AG04449 (cell line): ENCODE results near the gene CCDC152.

Experiments
- CTCF ChIA-PET: fragments of 350-600 bp; formaldehyde crosslinking; extraction: SDS; loops from one replicate; lab custom pipeline; 2021; ENCODE audit warnings: antibody characterized with exemption; lab: Yijun Ruan, JAX
- POLR2A ChIA-PET: fragments of 400-600, 350-600 bp; formaldehyde crosslinking; extraction: SDS; loops from one replicate; lab custom pipeline; 2020; ENCODE audit warnings: antibody characterized with exemption, inconsistent platforms; lab: Yijun Ruan, JAX
- DNase-seq: peaks from one replicate; pipeline ENCODE4 v3.0.0-alpha.2; 2010; ENCODE audit warnings: low read depth, low spot score
- H3K4me3 ChIP-seq: 2 replicates; pipeline ENCODE4 v1.5.1; 2011; ENCODE audit warnings: low read depth, mild to moderate bottlenecking, control low read depth, low read length
- TF ChIP-seq, protein P1 (sequence below): IDR thresholded peaks from one replicate; pipeline ENCODE4 v1.5.1; 2011; ENCODE audit warnings: mild to moderate bottlenecking, moderate library complexity, low read length, control low read depth, inconsistent platforms; ENCODE audit not compliant: insufficient read depth; ENCODE audit errors: missing control alignments

Gene CCDC152

DNA sequence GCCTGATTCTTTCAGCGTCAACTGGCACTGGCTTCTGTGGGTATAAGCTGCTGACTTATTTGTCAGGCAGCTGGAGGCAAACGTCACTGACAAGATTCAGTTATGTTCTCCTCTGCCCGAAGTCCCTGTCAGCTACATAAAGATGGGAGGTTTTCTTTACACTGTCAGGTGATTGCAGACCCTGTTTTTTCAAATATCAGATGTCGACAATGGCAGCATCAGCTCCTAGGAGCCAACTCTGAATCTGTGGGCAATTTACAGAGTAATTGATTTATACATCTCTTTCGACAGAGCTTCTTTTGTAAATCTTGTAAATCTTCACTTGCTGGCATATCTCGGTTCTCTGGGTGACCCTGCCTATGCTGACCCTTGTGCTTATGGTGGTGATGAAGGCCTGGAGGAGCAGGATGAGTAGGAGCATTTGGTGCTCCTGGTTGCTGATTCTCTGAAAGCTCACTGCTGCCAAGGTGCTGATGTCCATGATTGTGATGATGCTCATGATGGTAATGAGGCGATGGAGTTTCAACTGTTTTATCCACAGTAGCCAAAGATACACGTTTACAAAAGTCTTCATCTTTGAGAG, 44.2 kb downstream of the CCDC152 start:
- no peak overlapping the region for H3K4me3 ChIP-seq
- POLR2A ChIA-PET: no interaction called here
- TF ChIP-seq, protein P1, sequence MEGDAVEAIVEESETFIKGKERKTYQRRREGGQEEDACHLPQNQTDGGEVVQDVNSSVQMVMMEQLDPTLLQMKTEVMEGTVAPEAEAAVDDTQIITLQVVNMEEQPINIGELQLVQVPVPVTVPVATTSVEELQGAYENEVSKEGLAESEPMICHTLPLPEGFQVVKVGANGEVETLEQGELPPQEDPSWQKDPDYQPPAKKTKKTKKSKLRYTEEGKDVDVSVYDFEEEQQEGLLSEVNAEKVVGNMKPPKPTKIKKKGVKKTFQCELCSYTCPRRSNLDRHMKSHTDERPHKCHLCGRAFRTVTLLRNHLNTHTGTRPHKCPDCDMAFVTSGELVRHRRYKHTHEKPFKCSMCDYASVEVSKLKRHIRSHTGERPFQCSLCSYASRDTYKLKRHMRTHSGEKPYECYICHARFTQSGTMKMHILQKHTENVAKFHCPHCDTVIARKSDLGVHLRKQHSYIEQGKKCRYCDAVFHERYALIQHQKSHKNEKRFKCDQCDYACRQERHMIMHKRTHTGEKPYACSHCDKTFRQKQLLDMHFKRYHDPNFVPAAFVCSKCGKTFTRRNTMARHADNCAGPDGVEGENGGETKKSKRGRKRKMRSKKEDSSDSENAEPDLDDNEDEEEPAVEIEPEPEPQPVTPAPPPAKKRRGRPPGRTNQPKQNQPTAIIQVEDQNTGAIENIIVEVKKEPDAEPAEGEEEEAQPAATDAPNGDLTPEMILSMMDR: no peak
- CTCF ChIA-PET: interaction anchor here (1.4 kb wide), 1 partner anchor 9 kb away, joined by 5 read pairs; no protein-coding TSS in a partner anchor
- DNase-seq: no peak

DNA sequence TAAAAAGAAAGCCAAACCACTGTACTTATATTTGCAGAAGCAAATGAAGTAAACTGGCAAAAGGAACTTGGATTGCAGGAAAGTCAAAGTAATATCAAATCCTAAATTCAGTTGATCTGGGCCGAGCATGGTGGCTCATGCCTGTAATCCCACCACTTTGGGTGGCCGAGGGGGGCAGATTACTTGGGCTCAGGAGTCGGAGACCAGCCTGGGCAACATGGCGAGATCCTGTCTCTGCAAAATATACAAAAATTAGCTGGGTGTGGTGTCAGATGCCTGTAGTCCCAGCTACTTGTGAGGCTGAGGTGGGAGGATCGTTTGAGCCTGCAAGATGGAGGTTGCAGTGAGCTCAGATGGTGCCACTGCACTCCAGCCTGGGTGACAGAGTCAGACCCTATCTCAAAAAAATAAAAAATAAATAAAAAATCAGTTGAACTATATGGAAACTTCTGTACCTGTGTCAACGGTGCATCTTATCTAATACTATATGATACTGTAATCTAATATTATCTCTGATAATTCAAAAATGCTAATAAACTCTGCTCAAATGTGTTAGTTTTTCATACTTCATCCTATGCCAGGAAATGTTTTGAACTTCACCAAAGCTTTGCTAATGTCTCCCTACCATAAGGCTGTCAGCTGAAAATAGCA, 45.0 kb downstream of the CCDC152 start:
- no peak overlapping the region for H3K4me3 ChIP-seq
- TF ChIP-seq, protein P1: no peak
- ChIA-PET POLR2A (no interaction called here), CTCF (interaction anchor here (1.4 kb wide), 1 partner anchor 9 kb away, joined by 5 read pairs; no protein-coding TSS in a partner anchor)
- no peak for DNase-seq

DNA sequence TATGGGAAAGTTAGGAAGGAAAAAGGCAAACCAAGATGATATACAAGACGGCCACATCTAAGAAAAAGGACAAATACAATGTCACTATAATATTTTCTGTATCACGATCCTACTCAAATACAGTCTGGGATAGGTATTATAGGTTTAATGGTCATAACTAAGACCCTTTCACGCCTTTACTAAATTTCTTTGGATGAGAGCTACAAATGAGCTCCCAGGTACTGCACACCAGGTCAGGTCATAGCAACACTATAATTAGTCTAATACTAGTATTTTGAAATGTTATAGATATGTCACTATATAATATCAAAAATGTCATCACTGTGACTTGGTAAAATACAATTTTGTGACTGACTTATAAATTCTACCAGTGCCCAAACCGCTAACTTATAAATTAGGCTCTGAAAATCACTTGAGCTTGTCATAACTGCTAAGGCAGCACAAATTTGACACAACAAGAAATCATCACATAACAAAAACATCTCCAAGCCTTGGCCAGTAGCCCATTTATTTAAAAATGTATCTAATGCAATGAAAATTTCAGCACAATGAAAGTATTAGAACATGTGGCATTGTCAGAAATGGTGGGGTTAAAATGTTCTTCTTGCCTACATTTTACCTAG, 48.2 kb downstream of the CCDC152 start:
- ChIA-PET CTCF (no interaction called here), POLR2A (no interaction called here)
- no peak overlapping the region for H3K4me3 ChIP-seq
- no peak for DNase-seq
- TF ChIP-seq, protein P1: no peak

DNA sequence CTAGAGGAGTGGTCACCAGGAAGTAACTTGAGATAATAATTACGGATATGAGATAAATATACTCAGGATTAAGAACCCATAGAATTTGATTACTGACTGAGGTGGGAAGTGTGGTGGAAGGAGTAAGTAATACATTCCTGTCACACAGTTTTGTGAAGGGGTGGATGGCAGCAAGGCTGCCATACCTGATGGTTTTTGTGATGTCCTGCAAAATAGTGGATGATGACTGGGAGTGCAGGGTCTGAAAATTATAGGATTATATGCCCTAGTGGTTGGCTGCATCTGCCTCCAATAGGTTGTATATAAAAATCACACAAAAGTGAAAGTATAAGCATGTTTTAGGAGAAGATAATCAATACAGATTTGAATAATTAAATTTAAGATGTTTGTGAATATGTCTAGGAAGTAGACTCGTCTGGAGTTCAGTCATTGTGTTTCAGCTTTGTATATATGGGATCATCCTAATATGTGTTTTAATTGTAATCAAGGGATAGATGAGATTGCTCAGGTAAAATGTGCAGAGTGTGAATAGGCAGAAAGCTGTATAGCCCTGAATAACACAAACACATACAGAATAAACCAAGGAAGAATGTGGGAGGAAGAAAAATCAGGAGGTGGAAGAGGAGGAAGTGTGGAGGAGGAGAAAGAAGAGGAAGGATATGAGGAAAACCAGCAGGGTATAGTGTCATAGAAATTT, 49.5 kb downstream of the CCDC152 start:
- CTCF ChIA-PET: no interaction called here
- TF ChIP-seq, protein P1: no peak
- DNase-seq: no peak
- POLR2A ChIA-PET: no interaction called here
- H3K4me3 ChIP-seq: no peak overlapping the region

DNA sequence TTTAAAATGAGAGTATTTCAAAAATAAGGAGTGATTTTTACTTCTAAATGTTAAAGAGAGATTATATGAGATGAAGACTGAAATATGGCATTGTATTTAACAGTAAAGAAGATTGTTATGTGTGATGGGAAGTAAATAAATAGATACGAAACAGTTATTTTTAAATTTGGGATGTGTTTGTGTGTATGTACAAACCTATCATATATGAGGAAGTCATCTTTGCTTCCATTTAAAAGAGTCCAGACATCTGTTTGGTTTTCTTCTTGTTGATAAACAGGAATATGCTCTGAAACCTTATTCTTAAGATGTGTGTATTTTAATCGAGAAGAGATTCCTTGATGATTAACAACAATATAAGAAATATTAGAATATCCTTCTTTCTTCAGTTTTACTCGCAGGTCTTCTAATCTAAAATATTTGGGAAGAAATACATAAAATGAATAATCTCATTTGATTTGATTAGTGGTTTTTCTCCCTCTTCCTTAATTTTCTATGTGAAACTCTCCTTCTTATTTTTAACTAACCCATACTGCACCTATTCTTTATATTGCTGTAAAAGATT, 50.2 kb downstream of the CCDC152 start:
- TF ChIP-seq, protein P1: no peak
- ChIA-PET CTCF (no interaction called here), POLR2A (no interaction called here)
- H3K4me3 ChIP-seq: no peak overlapping the region
- no peak for DNase-seq
